Cardiac septum (tissue), 1 donor: Measurements from ENCODE around the gene NOL4L. TPM values are rescaled to one million over a fixed set of nuclear protein-coding genes. Genes with fewer than 3 reads are reported as not detected.
"Not testable (repeated sequence)": the region's sequence is repeated elsewhere in the genome, so short reads cannot be mapped to it uniquely, and the experiment has no call there.

Source experiments
- DNase-seq: peaks from one replicate; pipeline ENCODE4 v3.0.0-alpha.2; 2020; ENCODE audit warnings: low spot score
- intact Hi-C: fragments of 100-400 bp; cut with DNase I; formaldehyde crosslinking; loops from one replicate; pipeline ENCODE4 v1.14.0; 2022
- total RNA-seq: library from RNA; stranded (reverse); fragmentation: NEBNext Ultra II Directional; extraction: Animal tissue kit (Norgen Biotek cat#: 25700); gene quantifications from one replicate; pipeline ENCODE4 v1.2.1, GENCODE V29; 2021
- donor health status: DM: no; HTN: no; CAD: no.

The NOL4L gene
- total RNA-seq, 1 donor from 2014 or later = 10.4 TPM

DNA sequence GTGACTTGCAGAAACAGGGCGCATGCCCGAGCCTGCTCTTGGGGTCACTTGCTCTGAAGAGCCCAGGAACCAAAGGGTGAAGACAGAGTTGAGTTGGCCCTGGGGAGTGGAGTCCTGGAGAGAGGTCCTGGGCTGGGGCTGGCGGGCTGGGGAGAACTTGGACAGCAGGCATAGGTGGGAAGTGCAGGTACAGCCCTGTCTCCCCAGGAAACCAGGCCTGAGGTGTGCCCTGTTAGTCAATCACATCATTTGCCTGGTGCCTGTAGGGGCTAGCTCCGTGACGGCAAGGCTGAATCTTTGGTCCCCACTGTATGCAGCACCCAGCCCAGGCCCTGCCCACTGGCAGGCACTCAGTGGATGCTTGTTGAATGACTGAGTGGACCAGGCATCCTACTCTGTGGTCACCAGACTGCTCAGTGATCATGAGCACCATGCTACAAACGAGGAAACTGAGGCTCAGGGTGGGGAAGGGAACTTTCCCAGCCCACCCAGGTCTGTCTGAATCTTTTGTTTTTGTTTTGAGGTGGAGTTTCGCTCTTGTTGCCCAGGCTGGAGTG lies 15.6 kb upstream of the NOL4L start:
- DNase-seq = no peak
- intact Hi-C loops = no loop called here

DNA sequence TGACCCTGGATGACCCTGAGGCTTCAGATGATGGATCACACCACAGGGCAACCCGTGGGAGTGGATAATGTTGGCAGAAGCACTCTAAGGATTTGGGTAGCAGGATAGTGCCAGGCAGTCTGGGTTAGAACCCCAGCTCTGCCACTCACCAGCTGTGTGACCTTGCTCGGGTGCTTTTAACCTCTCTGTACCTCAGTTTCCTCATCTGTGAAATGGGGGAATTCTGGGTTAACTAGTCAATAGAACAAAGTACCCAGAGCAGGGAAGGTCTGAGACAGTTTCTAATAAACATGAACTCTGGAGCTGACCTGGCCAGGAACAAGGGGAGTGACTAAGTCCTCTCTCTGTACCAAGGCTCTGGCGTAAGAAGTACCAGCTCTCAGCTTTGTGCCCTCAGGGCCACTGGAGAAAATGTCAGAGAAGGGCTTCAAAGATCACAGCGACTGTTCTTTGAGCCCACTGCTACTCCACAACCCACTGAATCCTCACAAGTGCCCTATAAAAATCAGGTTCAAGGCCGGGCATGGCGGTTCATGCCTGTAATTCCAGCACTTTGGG lies 14.7 kb upstream of the NOL4L start:
- no peak for DNase-seq
- intact Hi-C loops = no loop called here

DNA sequence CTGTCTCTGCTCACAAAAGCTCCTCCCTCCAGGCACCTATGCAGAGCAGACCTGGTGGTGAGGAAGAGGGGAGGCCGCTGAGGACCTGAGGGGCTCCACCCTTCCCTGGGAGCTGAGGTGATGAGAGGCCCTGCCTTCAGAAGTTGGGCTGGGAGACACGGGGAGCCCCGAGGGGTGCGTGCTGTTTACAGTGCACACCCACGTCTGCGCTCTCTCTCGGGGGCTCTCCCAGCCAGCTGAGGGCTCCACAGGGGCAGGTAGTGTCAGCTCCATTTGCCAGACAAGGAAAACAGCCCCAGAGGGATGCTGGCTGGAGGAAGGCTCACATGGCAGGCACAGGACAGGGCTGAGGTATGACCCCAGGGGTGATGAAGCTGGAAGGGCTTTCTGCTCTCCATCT lies 13.5 kb upstream of the NOL4L start:
- DNase-seq = no peak
- intact Hi-C loops = no loop called here

DNA sequence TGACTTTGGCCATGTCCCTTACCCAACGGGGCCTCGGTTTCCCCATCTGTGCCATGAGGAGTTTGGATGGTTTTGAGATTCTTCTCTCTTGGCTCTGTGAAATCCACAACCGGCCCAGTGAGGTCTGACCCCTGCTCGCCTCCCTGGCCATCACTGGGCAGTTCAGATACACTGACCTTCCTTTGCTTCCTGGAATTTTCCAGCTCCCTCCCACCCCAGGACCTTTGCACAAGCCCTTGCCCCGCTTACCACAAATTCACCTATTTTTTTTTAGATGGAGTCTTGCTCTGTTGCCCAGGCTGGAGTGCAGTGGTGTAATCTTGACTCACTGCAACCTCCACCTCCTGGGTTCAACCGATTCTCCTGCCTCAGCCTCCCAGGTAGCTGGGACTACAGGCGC lies 12.6 kb upstream of the NOL4L start:
- intact Hi-C loops = no loop called here
- DNase-seq = no peak

DNA sequence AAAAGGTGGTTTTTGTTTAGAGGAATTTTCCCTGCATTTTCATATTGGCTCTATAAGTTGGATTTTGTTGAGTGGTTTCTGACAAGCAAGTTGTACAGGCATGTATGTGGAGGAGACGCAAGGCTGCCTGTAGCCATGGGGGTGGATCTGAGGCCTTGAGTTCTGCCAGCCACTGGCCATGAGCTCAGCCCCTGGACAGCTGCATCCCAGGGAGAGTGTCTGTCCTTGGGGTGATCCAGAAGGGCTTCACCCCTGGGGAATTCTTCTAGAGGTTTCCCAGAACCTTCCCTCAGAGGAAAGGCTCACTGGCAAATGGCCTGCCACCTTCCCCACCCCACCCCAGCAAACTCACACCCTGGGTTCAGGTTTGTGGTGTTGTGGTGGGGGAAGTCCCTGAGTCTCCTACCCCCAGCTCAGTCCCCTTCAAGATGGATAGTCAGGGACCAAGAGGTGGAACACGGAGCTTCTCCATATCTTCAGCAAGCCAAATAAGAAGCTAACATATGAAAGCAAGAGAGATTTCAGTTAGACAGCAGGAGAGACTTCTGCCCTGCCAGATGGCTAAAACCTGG lies 11.6 kb upstream of the NOL4L start:
- no peak for DNase-seq
- intact Hi-C loops = no loop called here

DNA sequence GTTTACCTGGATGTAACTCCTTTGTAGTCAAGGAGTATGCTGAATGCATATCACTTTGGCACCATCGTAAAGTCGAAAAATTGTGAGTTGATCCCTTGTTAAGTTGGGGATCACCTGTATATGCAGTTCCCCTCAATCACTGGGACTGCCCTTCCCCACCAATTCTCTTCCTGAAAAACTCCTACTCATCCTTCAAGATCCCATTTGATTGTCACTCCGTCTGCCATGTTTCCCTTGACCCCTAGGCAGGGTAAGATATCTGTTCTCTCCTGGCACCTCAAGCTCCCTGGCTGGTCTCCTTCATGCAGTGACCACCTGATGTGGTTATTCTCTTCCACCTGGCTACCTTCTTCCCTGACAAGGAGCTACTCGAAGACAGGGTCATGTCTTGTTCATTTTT lies 10.0 kb upstream of the NOL4L start:
- intact Hi-C loops = no loop called here
- no peak for DNase-seq

DNA sequence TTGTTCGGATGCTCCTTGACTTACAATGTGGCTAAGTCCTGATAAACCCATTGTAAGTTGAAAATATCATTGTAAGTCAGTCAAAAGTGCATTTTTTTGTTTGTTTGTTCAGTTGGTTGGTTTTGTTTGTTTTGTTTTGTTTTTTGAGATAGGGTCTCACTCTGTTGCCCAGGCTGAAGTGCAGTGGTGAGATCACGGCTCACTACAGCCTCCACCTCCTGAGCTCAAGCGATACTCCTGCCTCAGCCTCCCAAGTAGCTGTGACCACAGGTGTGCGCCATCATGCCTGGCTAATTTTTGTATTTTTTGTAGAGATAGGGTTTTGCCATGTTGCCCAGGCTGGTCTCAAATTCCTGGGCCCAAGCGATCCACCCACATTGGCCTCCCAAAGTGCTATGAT lies 9.5 kb upstream of the NOL4L start:
- DNase-seq, intact Hi-C loops: not testable (repeated sequence)

DNA sequence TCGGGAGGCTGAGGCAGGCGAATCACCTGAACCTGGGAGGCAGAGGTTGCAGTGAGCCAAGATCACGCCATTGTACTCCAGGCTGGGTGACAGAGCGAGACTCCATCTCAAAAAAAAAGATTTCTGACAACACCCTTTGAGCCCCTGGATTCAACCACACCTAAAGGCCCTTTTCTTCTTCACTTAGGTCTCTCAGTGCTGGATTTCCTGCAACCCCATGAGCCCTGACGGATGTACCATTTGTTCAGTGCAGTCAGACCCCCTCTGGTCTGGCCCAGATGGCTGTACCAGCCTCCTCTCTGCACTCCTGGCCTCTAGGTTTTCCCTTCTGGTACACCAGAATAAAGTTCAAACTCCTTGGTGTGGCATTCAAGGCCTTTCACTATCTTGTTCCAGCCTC lies 9.1 kb upstream of the NOL4L start:
- intact Hi-C loops = no loop called here
- DNase-seq = no peak

DNA sequence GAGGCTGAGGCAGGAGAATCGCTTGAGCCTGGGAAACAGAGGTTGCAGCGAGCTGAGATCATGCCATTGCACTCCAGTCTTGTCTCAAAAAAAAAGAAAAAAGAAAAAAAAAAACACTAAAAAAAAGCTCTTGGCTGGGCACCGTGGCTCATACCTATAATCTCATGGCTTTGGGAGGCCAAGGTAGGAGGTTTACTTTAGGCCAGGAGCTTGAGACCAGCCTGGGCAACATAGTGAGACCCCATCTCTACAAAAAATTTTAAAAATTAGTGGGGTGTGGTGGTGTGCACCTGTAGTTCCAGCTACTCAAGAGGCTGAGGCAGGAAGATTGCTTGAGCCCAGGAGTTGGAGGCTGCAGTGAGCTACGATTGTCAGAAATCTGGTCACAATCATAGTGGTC lies 7.5 kb upstream of the NOL4L start:
- intact Hi-C loops, DNase-seq: not testable (repeated sequence)

DNA sequence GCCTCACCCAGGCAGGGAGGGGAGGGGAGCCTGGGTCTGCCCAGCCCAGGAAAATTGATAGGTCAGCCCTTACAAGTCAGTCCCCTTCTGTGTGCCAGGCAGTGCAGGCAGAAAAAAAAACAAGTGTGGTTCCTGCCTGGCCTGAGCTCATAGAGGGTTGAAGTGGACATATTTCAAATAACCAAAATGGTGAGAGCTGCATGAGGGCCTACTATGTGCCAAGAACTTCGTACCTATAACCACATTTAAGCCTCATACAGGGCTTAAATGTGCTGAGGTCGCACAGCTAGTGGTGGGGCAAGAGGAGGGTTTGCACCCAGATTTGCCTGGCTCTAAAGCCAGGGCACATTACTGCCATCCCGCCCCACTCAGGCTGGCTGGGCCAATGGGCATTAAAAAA lies 6.9 kb upstream of the NOL4L start:
- DNase-seq = no peak
- intact Hi-C loops = no loop called here

DNA sequence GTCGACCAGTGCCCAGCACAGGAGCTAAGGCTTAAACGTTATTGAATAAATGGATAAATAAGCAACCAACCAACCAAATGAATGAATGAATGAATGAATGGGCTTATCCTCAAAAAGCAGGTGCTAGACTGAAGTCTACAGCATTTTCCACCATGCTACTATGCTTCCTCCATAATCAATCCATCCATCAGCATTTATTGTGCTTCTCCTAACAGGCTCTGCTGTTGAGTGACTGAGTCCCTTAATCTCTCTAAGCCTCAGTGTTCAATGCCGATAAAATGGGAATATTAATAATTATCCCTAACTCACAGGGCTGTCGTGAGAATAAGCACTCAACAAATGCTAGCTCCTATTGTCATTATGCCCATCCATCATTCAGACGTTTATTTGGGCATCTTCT lies 4.6 kb upstream of the NOL4L start:
- DNase-seq = no peak
- intact Hi-C loops = no loop called here

DNA sequence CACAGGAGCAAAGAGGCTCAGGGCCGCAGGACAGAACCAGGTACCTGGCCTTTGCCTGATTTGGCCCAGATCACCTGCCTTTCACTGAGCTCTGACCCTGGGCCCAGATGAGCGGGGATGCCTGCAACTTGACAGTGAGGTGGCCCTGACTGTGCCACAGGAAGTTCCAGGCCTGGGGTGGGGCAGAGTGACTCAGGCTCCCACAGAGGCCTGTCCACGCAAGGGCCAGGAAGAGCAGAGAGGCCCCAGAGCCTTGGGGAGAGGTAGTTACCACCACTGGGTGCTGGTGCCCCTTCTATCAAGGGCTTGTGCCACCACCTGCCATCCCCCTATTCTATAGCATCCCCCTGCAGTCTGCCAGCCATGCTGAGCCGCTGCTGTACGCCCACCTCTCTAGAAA lies 4.1 kb upstream of the NOL4L start:
- DNase-seq = no peak
- intact Hi-C loops = no loop called here

DNA sequence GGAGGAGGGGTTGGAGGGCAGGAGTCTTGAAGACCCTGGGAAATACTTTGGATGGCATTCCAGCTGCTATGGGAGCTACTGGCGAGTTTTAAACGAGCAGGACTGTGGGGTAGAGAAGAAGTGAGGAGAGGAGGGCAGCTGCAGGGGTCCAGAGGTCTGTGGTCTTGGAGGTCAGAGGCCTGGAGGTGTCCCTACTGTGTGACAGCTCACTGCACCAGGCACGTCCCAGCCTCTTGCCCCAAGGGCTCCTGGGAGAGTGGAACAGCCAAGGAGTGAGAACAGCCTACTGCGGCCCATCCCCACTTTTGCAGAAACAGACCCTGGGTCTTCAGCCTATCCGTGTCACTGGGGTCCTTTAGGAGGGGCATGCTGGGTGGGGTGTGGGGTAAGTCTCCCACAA lies 2.9 kb upstream of the NOL4L start:
- no peak for DNase-seq
- intact Hi-C loops = no loop called here

DNA sequence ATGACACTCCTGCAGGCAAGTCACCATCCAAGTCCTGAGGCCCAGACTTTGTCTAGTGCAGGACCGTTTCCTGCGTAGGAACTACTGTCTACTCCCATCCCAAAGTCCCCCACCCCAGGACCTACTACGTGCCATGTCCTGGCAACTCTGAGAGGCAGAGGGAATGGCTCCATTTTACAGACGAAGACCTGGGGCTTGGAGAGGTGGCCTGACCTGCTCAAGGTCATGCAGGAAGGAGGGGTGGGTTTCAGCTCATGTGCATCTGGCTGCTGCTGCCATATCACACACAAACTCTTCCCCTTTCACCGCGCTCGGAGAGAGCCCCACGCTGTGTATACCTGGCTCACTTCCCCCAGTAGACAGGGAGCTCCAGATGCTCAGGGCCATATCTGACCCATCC lies 1.2 kb upstream of the NOL4L start:
- no peak for DNase-seq
- intact Hi-C loops = no loop called here

DNA sequence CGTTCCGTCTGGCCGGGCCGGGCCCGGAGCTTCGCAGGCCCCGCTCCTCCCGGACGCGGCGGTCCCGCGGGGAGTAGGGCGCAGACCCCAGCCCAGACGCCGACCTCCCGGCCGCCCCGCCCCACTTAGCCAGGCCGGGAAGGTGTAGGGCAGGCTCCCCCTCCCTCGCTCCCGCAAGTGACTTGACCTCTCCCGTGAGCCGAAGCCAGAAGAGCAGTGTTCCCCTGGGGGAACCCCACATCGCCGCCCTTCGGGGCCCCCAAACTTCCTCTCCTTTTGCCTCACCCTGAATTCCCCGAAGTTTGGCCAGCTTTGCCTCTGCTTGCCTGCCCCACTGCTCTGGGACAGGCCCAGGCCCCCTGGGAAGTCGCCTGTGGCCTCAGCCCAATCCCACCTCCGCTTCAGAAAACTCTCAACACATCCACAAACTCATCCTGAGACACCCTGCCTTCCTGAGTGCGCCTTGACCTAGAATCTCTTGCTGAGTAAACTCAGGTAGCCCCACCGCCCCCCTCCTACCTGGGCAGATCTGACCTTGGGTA lies 524 bp upstream of the NOL4L start:
- intact Hi-C loops = no loop called here

DNA sequence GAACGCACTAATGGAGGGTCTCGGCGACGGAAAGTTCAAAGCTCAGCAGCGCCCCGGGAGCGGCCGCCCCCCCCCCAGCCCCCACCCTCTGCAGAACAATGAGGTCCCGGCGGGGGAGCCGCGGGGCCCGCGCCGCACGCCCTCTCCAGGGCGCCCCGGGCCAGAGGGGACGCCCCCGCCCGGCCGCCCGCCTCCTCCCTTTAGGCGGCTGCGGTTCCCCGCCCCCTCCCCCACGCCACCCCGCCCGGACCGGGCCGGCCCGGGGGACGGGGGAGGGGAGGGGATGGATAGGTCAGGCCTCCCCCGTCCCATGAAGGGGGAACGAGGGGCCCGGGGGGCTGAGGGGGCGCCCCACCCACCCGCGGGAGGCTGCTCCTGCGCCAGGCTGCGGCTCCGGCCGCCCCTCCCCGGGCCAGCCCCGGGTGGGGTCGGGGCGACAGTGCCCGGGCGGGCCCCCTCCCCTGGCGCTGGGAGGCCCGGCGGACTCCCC lies 1.5 kb downstream of the NOL4L start:
- intact Hi-C loops = loop anchor here (5.0 kb wide), 1 partner anchor 56 kb away; no protein-coding TSS in a partner anchor
- no peak for DNase-seq

More for the DNA sequence above, 524 bp upstream of the NOL4L start:
- no peak for DNase-seq

DNA sequence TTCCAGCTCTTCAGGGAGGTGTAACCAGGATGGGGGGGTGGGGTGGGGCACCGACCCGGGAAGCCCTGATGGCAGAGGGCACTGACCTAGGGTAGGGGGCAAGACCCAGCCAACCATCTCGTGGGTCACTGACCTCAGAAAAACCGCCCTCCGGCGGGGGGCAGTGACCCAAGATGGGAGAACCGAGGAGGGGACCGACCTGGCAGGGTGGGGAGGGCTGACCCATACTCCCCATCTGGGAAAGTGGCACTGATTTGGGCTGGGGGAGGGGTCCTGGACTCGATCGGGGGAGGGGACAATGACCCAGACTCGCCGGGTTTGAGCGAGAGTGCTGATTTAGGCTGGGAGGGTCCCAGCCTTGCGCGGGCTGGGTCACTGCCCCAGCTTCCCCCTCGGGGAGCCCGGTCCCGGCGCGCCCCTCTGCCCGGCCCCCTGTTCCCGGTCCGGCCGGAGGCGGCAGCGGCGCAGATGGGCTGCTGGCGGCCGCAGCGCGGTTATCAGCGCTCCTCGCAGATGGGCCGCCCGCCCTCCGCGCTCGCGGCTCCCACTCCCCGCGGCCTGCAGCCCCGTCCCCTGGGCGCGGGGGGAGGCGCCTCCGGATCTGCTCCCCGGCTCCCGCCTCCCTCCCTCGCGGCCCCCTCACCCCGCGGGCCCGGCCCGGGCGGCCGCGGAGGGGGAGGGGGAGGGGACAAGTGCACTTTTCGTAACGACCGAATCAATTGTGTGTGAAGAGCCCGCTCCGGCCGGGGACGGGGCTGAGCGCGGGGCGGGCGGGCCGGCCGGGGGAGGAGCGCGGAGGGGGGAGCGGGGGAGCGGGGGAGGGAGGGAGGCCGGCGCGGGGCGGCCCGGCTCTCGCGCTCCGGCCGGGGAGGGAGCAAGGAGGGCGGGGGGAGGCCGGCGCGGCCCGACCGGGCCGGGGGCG lies 2.2 kb downstream of the NOL4L start:
- intact Hi-C loops = loop anchor here (5.0 kb wide), 1 partner anchor 56 kb away; no protein-coding TSS in a partner anchor
- DNase-seq = no peak

DNA sequence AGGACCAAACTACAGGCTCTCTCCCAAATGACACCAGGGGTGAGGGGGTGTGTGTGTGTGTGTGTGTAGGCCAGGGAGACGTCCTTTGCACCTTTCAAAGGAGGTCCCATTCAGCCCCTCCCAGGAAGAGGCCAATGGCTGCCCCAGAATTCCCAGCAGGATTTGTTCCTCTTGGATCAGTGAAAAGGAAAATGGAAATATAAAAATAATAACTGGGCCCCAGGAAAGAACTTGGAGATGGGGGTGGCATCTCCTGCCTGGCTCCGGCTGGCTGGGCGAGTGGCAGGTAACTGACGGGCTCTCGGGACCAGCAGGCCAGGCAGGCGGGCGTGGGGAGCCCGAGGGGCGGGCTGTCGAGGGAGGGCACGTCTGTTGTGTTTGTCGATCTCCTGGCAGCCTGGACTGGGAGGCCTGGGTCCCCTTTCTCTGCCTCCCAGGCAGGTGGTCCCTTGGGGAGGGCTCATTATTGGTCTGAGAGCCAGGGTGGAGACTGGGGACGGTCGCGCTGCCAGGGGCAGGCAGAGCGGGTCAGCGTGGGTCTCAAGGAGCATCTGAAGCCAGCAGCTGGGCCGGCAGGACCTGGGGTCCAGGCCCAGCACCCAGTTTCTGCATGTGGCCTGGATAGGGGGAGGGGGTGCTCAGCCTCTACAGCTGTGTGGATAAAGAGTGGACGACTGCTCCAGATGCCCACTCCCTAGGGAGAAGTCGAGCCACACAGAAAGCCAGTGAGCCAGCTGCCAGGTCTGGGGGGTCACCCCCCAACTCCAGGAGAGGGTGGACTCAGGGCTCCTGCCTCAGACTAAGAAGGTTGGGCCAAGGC lies 3.1 kb downstream of the NOL4L start:
- intact Hi-C loops = loop anchor here (5.0 kb wide), 1 partner anchor 55 kb away; no protein-coding TSS in a partner anchor
- no peak for DNase-seq
